ENCODE results near the gene SEZ6L.

SEZ6L gene

DNA sequence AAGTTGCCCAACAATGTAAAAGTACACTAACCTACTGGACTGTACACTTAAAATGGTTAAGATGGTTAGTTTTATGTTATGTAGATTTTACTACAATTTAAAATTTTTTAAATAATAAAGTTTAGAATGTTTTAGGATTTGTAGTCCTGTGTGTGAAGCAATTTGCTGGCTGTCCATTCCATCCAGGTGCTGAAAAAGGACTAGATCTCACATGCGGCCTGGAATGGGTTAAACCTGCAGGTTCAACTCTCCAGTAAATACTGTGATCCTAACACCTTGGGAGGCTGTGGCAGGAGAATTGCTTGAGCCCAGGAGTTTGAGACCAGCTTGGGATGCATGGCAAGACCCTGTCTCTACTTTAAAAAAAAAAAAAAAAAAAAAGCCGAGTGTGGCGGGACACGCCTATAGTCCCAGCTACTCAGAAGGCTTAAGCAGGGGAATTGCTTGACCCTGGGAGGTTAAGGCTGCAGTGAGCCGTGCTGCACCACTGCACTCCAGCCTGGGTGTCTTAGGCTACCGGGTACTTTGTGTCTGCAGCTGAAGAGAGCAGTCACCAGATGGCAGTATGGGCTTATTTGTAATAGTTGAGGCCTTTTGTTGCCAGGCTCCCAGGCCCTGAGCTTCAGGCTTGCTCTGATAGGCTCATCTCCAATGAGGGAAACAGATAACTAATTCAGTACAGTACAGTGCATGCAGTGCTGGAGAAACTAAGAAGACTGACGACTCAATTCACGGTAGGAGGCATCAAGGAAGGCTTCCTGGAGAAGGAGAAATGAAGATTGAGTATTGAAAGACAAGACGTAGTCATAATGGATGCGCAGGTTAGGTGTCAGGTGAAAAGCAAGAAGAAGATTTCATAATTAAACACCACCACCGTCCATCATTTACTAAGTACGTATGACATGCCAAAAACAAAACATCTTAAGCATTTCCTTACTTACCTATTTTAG is 195.1 kb downstream of the SEZ6L start:
- Histone ChIP-seq H3K4me1 (peaks cover 0 to 8% (median 2%) of the 10 kb centered on the region in 4 donors), H3K4me3 (no peak overlapping the region), H3K36me3 (no peaks in the 10 kb centered on the region), H3K9me3 (no peaks in the 10 kb centered on the region), H3K27ac (no peak overlapping the region), H3K27me3 (peaks cover 0 to 30% of the 10 kb centered on the region in 2 donors)
- intact Hi-C loops (cut with DNase I; ENCODE audit: low total_unique reads) = no loop called here
- DNase-seq = peak in 1 of 2 donors; percentile 28
- TF ChIP-seq CTCF (IDR thresholded peaks at IDR 0.05) = peak; percentile 39 to 43

- no peak for DNase-seq
- no peaks in the 10 kb centered on the region for H3K36me3 ChIP-seq
- H3K27ac ChIP-seq = no peak overlapping the region
- H3K9me3 ChIP-seq = no peaks in the 10 kb centered on the region
- intact Hi-C loops (cut with DNase I; ENCODE audit: low total_unique reads) = no loop called here
- H3K4me1 ChIP-seq = no peaks in the 10 kb centered on the region
- TF ChIP-seq CTCF (IDR thresholded peaks at IDR 0.05) = peak; percentile 43 to 65
- H3K27me3 ChIP-seq = peaks cover 0 to 21% of the 10 kb centered on the region in 2 donors
- no peak overlapping the region for H3K4me3 ChIP-seq
Observed at GRCh38 chr22:26367402-26368245, 198.4 kb downstream of the SEZ6L start.

DNA sequence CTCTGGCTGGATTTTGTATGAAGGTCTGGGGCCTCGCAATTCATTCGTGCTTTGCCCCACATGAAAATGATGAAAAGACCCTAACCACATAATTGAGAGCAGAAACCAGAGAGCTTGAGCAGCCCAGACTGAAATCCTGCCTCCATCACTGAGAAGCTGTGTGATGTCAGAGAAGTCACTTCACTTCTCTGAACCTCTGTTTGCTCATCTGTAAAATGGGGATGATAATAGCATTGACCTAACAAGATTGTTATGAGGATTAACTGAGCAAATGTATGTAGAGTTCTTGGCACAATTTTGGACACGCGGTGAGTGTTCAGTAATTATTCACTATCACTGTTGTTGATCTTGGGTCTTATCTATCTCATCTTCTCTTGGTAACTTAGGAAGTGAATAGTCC is 203.6 kb downstream of the SEZ6L start:
- no peak overlapping the region for H3K27ac ChIP-seq
- TF ChIP-seq CTCF (IDR thresholded peaks at IDR 0.05) = no peak
- H3K27me3 ChIP-seq = peaks cover 0 to 50% of the 10 kb centered on the region in 2 donors
- H3K9me3 ChIP-seq = no peaks in the 10 kb centered on the region
- DNase-seq = no peak
- no peaks in the 10 kb centered on the region for H3K36me3 ChIP-seq
- no peak overlapping the region for H3K4me3 ChIP-seq
- no peaks in the 10 kb centered on the region for H3K4me1 ChIP-seq
- intact Hi-C loops (cut with DNase I; ENCODE audit: low total_unique reads) = no loop called here

DNA sequence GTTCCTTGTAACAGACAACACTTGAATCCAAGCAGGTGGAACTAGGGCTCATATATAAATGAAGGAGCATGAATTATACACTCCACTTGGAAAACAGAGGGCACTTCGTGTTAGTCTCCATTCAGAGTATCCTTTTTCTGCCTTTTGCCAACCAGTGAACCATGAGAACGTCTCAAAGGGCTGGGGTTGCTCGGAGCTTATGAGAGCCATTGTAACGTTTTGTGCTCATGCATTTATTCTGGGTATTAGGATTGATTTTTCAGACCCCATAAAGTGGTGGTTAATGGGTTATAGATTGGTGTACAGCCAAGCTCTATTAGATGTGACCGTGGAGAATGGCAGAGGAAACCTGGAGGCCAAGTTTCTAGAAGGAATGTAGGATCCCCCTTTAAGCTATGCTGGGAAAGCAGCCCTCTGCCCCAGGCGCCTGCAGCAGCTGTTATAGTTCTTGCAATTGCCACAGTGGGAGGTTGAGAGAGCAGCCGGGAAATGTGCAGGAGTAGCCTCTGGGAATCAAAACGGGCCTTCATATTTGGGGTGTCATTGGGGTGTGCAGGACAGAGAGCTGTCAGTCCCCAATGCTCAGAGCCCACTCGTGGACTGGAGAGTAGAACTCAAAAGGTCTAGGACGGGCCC is 205.2 kb downstream of the SEZ6L start:
- H3K27me3 ChIP-seq = peaks cover 0 to 53% of the 10 kb centered on the region in 2 donors
- no peak overlapping the region for H3K4me3 ChIP-seq
- no peak for DNase-seq
- TF ChIP-seq CTCF (IDR thresholded peaks at IDR 0.05) = no peak
- H3K9me3 ChIP-seq = no peaks in the 10 kb centered on the region
- intact Hi-C loops (cut with DNase I; ENCODE audit: low total_unique reads) = no loop called here
- no peak overlapping the region for H3K27ac ChIP-seq
- H3K4me1 ChIP-seq = no peaks in the 10 kb centered on the region
- H3K36me3 ChIP-seq = no peaks in the 10 kb centered on the region

DNA sequence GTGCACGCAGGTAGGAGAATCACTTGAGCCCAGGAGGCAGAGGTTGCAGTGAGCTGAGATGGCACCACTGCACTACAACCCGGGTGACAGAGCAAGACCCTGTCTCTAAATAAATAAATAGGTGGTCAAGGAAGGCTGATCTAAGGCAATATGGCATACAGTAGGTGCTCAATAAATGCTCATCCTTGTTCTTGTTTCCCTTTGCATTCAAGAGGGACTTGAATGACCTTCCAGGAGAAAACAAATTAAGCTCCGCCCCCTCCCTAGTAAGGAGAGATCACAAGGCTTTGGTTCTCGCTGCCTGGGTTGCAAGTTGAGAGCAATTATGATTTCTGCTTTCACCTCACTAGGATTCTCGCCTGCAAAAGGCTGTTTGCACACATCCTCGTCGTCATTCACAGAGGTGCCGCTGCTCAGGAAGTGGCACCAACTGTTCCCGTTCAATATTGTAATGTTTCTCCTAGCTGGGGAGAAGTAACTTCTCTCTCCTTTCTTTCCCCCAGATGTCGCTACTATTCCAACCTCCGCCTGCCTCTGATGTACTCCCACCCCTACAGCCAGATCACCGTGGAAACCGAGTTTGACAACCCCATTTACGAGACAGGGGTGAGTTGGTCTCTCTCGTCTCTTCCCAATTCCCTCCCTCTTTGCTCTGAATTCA is 208.0 kb downstream of the SEZ6L start:
- intact Hi-C loops (cut with DNase I; ENCODE audit: low total_unique reads) = no loop called here
- no peak overlapping the region for H3K4me3 ChIP-seq
- H3K36me3 ChIP-seq = no peaks in the 10 kb centered on the region
- H3K9me3 ChIP-seq = no peaks in the 10 kb centered on the region
- H3K27ac ChIP-seq = no peak overlapping the region
- H3K4me1 ChIP-seq = no peaks in the 10 kb centered on the region
- peaks cover 0 to 63% of the 10 kb centered on the region in 2 donors for H3K27me3 ChIP-seq
- no peak for DNase-seq
- TF ChIP-seq CTCF (IDR thresholded peaks at IDR 0.05) = no peak
